Nephron progenitor cell (in vitro differentiated cells): Measurements from ENCODE around the gene MAPK7.

Experiments used
- DNase-seq: peaks from one replicate; pipeline ENCODE4 v3.0.0; 2021
- H3K27ac Mint-ChIP-seq: 2 replicates; pipeline ENCODE4 v1.8.0; 2021; ENCODE audit warnings: mild to moderate bottlenecking, moderate library complexity, mixed read lengths
- H3K27me3 Mint-ChIP-seq: 2 replicates; pipeline ENCODE4 v1.8.0; 2021; ENCODE audit warnings: mild to moderate bottlenecking, low read depth, mixed read lengths; ENCODE audit not compliant: poor library complexity
- H3K36me3 Mint-ChIP-seq: 2 replicates; pipeline ENCODE4 v1.8.0; 2021; ENCODE audit warnings: low read depth, mixed read lengths
- H3K4me1 Mint-ChIP-seq: 2 replicates; pipeline ENCODE4 v1.8.0; 2021; ENCODE audit warnings: mixed read lengths
- H3K4me3 Mint-ChIP-seq: 2 replicates; pipeline ENCODE4 v1.8.0; 2021; ENCODE audit warnings: mild to moderate bottlenecking, moderate library complexity, mixed read lengths
- H3K9me3 Mint-ChIP-seq: 2 replicates; pipeline ENCODE4 v1.8.0; 2021; ENCODE audit warnings: mild to moderate bottlenecking, moderate library complexity, mixed read lengths
- CTCF ChIP-seq: fragments of 200-600 bp; sonication (generic); IDR thresholded peaks from 2 replicates; pipeline ENCODE4 v1.5.0; 2021; ENCODE audit warnings: antibody characterized with exemption

The MAPK7 gene

GRCh38 chr17:19378416-19379360 is at the start of gene MAPK7:
Gene MAPK7 (plus strand): TSS chr17:19378498. CDS start chr17:19378901, 403 bp downstream.
- peak; percentile 41 for DNase-seq
- no peaks in the 10 kb centered on the region for H3K9me3 Mint-ChIP-seq
- H3K27me3 Mint-ChIP-seq: no peaks in the 10 kb centered on the region
- peaks cover 28% of the 10 kb centered on the region for H3K36me3 Mint-ChIP-seq
- TF ChIP-seq CTCF: no peak
- H3K4me1 Mint-ChIP-seq: peaks cover 41% of the 10 kb centered on the region
- peak within 1 kb of the TSS; percentile 93 for H3K4me3 Mint-ChIP-seq
- peak within 1 kb of the TSS; percentile 100 for H3K27ac Mint-ChIP-seq

- Mint-ChIP-seq H3K36me3 (peaks cover 34% of the 10 kb centered on the region), H3K27ac (peak overlapping the region; percentile 86), H3K27me3 (no peaks in the 10 kb centered on the region), H3K4me1 (peaks cover 27% of the 10 kb centered on the region), H3K4me3 (no peak overlapping the region), H3K9me3 (peaks cover 19% of the 10 kb centered on the region)
- TF ChIP-seq CTCF: no peak
- DNase-seq: no peak
Observed at GRCh38 chr17:19329136-19329535, 49.2 kb upstream of the MAPK7 start.

GRCh38 chr17:19329839-19330238 is 48.5 kb upstream of the MAPK7 start:
- Mint-ChIP-seq H3K4me3 (no peak overlapping the region), H3K27ac (peak overlapping the region; percentile 39), H3K36me3 (peaks cover 28% of the 10 kb centered on the region), H3K9me3 (peaks cover 14% of the 10 kb centered on the region), H3K27me3 (no peaks in the 10 kb centered on the region), H3K4me1 (peaks cover 27% of the 10 kb centered on the region)
- no peak for TF ChIP-seq CTCF
- no peak for DNase-seq

GRCh38 chr17:19330271-19330670 is 48.0 kb upstream of the MAPK7 start:
- Mint-ChIP-seq H3K27me3 (no peaks in the 10 kb centered on the region), H3K4me1 (peaks cover 27% of the 10 kb centered on the region), H3K36me3 (peaks cover 24% of the 10 kb centered on the region), H3K27ac (peak overlapping the region; percentile 75), H3K9me3 (peaks cover 10% of the 10 kb centered on the region), H3K4me3 (no peak overlapping the region)
- DNase-seq: peak; percentile 54
- TF ChIP-seq CTCF: no peak

- H3K9me3 Mint-ChIP-seq: peaks cover under 1% of the 10 kb centered on the region
- no peak for TF ChIP-seq CTCF
- no peak overlapping the region for H3K4me3 Mint-ChIP-seq
- no peak for DNase-seq
- H3K27ac Mint-ChIP-seq: peak overlapping the region; percentile 75
- peaks cover 19% of the 10 kb centered on the region for H3K36me3 Mint-ChIP-seq
- peaks cover 35% of the 10 kb centered on the region for H3K4me1 Mint-ChIP-seq
- H3K27me3 Mint-ChIP-seq: no peaks in the 10 kb centered on the region
Observed at GRCh38 chr17:19331134-19331533, 47.2 kb upstream of the MAPK7 start.
